ENCODE measurements around the gene TAGAP.
"Not testable (repeated sequence)": the region's sequence is repeated elsewhere in the genome, so short reads cannot be mapped to it uniquely, and the experiment has no call there.

- TF ChIP-seq POLR2AphosphoS5 (IDR thresholded peaks at IDR 0.05; ENCODE audit: low read depth, low read length); YY1 (IDR thresholded peaks at IDR 0.05; ENCODE audit: low read depth); SIN3A (IDR thresholded peaks at IDR 0.05; ENCODE audit: borderline replicate concordance, low read depth, low read length); RFX5 (IDR thresholded peaks at IDR 0.05; ENCODE audit: low read length); CTCF (IDR thresholded peaks at IDR 0.05); GATA2 (CRISPR knock-in tag; IDR thresholded peaks at IDR 0.05); RXRA (IDR thresholded peaks at IDR 0.05; ENCODE audit: borderline replicate concordance, low read depth); GABPA (IDR thresholded peaks at IDR 0.05; ENCODE audit: low read depth); EP300 (IDR thresholded peaks at IDR 0.05; ENCODE audit: borderline replicate concordance in 1 of 2, low read depth in 1 of 2, low read length in 1 of 2); NFIC (IDR thresholded peaks at IDR 0.05; ENCODE audit: borderline replicate concordance); CHD2 (IDR thresholded peaks at IDR 0.05; ENCODE audit: low read length, partially characterized antibody); FOXM1 (IDR thresholded peaks at IDR 0.05; ENCODE audit: low read depth); RAD21 (IDR thresholded peaks at IDR 0.05; ENCODE audit: low read length); RCOR1 (IDR thresholded peaks at IDR 0.05; ENCODE audit: low read length): not testable (repeated sequence)
Measured at GRCh38 chr6:159038318-159038717, 6.5 kb downstream of the TAGAP start.

All from SK-N-SH (cell line).